WTC11 (cell line): ENCODE results near the gene SLC25A11. TPM values are rescaled to one million over a fixed set of nuclear protein-coding genes. Genes with fewer than 3 reads are reported as not detected.

Source experiments
- ATAC-seq: fragments of 200-7000 bp; cut with Tn5 transposase; 2 replicates; pipeline ENCODE4 v1.10.0; 2021; ENCODE audit warnings: mild to moderate bottlenecking, moderate library complexity
- CTCF ChIA-PET: fragments of 300-600 bp; sonication (Branson Sonifier 250); formaldehyde crosslinking; loops from one replicate; lab custom pipeline; 2021; ENCODE audit warnings: antibody characterized with exemption; lab: Charles Lee
- POLR2A ChIA-PET: fragments of 350-600 bp; sonication (Branson Sonifier 250); formaldehyde crosslinking; loops from one replicate; lab custom pipeline; 2021; ENCODE audit warnings: antibody characterized with exemption; lab: Charles Lee
- DNase-seq: peaks from one replicate; pipeline ENCODE4 v3.0.0; 2021; ENCODE audit warnings: low spot score
- H3K27ac Mint-ChIP-seq: 2 replicates; pipeline ENCODE4 v1.8.0; 2021; ENCODE audit warnings: mixed read lengths
- H3K27me3 Mint-ChIP-seq: 2 replicates; pipeline ENCODE4 v1.8.0; 2021; ENCODE audit warnings: low read depth, mild to moderate bottlenecking, moderate library complexity, mixed read lengths
- H3K36me3 Mint-ChIP-seq: 2 replicates; pipeline ENCODE4 v1.8.0; 2021; ENCODE audit warnings: mixed read lengths
- H3K4me1 Mint-ChIP-seq: 2 replicates; pipeline ENCODE4 v1.8.0; 2022; ENCODE audit warnings: mixed read lengths
- H3K4me3 Mint-ChIP-seq: 2 replicates; pipeline ENCODE4 v1.8.0; 2021; ENCODE audit warnings: mild to moderate bottlenecking, moderate library complexity, mixed read lengths
- H3K9me3 Mint-ChIP-seq: 2 replicates; pipeline ENCODE4 v1.8.0; 2021; ENCODE audit warnings: mixed read lengths
- CREB1 ChIP-seq: sonication (generic); formaldehyde crosslinking; IDR thresholded peaks from 2 replicates; pipeline ENCODE4 v1.8.0; 2023; ENCODE audit warnings: mild to moderate bottlenecking, missing genetic modification reagents
- EMX1 ChIP-seq: fragments of 250-450 bp; sonication (Bioruptor Pico); IDR thresholded peaks from 2 replicates; pipeline ENCODE4 v1.8.0; 2021; ENCODE audit warnings: mild to moderate bottlenecking
- FOXP1 ChIP-seq: sonication (generic); formaldehyde crosslinking; IDR thresholded peaks from 2 replicates; pipeline ENCODE4 v1.8.0; 2022; ENCODE audit warnings: missing genetic modification reagents, mild to moderate bottlenecking, moderate library complexity, borderline replicate concordance
- MXD4 ChIP-seq: fragments of 250-450 bp; sonication (Bioruptor Pico); IDR thresholded peaks from 2 replicates; pipeline ENCODE4 v1.8.0; 2021; ENCODE audit warnings: mild to moderate bottlenecking, moderate library complexity, borderline replicate concordance
- MYBL2 ChIP-seq: sonication (generic); formaldehyde crosslinking; IDR thresholded peaks from 2 replicates; pipeline ENCODE4 v1.8.1; 2023; ENCODE audit warnings: mild to moderate bottlenecking, moderate library complexity, missing genetic modification reagents
- NFATC4 ChIP-seq: fragments of 250-450 bp; sonication (Bioruptor Pico); IDR thresholded peaks from 2 replicates; pipeline ENCODE4 v1.9.0; 2021; ENCODE audit warnings: mild to moderate bottlenecking
- NFE2L1 ChIP-seq: sonication (generic); formaldehyde crosslinking; IDR thresholded peaks from 2 replicates; pipeline ENCODE4 v1.8.1; 2023; ENCODE audit warnings: missing genetic modification reagents
- NR1H2 ChIP-seq: sonication (generic); formaldehyde crosslinking; IDR thresholded peaks from 2 replicates; pipeline ENCODE4 v1.9.0; 2021; ENCODE audit warnings: mild to moderate bottlenecking, moderate library complexity, missing genetic modification reagents
- OVOL2 ChIP-seq: fragments of 250-450 bp; sonication (Bioruptor Pico); IDR thresholded peaks from 2 replicates; pipeline ENCODE4 v1.9.0; 2021; ENCODE audit warnings: mild to moderate bottlenecking, borderline replicate concordance
- SOX15 ChIP-seq: fragments of 250-450 bp; sonication (Bioruptor Pico); IDR thresholded peaks from 2 replicates; pipeline ENCODE4 v1.9.0; 2021; ENCODE audit warnings: mild to moderate bottlenecking
- SP1 ChIP-seq: sonication (generic); formaldehyde crosslinking; conservative IDR thresholded peaks from 2 replicates; pipeline ENCODE4 v1.8.1; 2022; ENCODE audit warnings: missing genetic modification reagents
- TCF7 ChIP-seq: sonication (generic); formaldehyde crosslinking; IDR thresholded peaks from 2 replicates; pipeline ENCODE4 v1.8.0; 2022; ENCODE audit warnings: mild to moderate bottlenecking, low read depth, missing genetic modification reagents, moderate library complexity
- TEAD4 ChIP-seq: sonication (generic); formaldehyde crosslinking; IDR thresholded peaks from 2 replicates; pipeline ENCODE4 v1.8.0; 2022; ENCODE audit warnings: mild to moderate bottlenecking, missing genetic modification reagents
- TP53 ChIP-seq: sonication (generic); formaldehyde crosslinking; IDR thresholded peaks from 2 replicates; pipeline ENCODE4 v1.8.1; 2023; ENCODE audit warnings: mild to moderate bottlenecking, missing genetic modification reagents
- ZBTB21 ChIP-seq: sonication (generic); formaldehyde crosslinking; IDR thresholded peaks from 2 replicates; pipeline ENCODE4 v1.8.1; 2023; ENCODE audit warnings: mild to moderate bottlenecking, missing genetic modification reagents, borderline replicate concordance
- ZNF138 ChIP-seq: sonication (generic); formaldehyde crosslinking; conservative IDR thresholded peaks from 2 replicates; pipeline ENCODE4 v1.8.1; 2022; ENCODE audit warnings: mild to moderate bottlenecking, moderate library complexity, missing genetic modification reagents
- ZNF416 ChIP-seq: fragments of 250-450 bp; sonication (Bioruptor Pico); IDR thresholded peaks from 2 replicates; pipeline ENCODE4 v1.9.0; 2021; ENCODE audit warnings: mild to moderate bottlenecking, inconsistent platforms
- total RNA-seq: library from RNA; stranded (reverse); gene quantifications from 3 replicates; pipeline ENCODE4 v1.2.3, GENCODE V29; 2021
- TF ChIP-seq, protein P1 (sequence below): sonication (generic); formaldehyde crosslinking; IDR thresholded peaks from 2 replicates; pipeline ENCODE4 v1.8.0; 2022; ENCODE audit warnings: mild to moderate bottlenecking, missing genetic modification reagents
- TF ChIP-seq, protein P2 (sequence below): sonication (generic); formaldehyde crosslinking; IDR thresholded peaks from 2 replicates; pipeline ENCODE4 v1.8.1; 2023; ENCODE audit warnings: mild to moderate bottlenecking, missing genetic modification reagents, borderline replicate concordance
- TF ChIP-seq, protein P3 (sequence below): sonication (generic); formaldehyde crosslinking; IDR thresholded peaks from 2 replicates; pipeline ENCODE4 v1.8.0; 2022; ENCODE audit warnings: mild to moderate bottlenecking, missing genetic modification reagents
- TF ChIP-seq, protein P4 (sequence below): fragments of 250-450 bp; sonication (Bioruptor Pico); IDR thresholded peaks from 2 replicates; pipeline ENCODE4 v1.9.0; 2021; ENCODE audit warnings: mild to moderate bottlenecking
- TF ChIP-seq, protein P5 (sequence below): sonication (generic); formaldehyde crosslinking; IDR thresholded peaks from 2 replicates; pipeline ENCODE4 v1.8.1; 2023; ENCODE audit warnings: mild to moderate bottlenecking, missing genetic modification reagents, moderate library complexity
- TF ChIP-seq, protein P6 (sequence below): sonication (generic); formaldehyde crosslinking; IDR thresholded peaks from 2 replicates; pipeline ENCODE4 v1.8.0; 2023; ENCODE audit warnings: missing genetic modification reagents, mild to moderate bottlenecking, borderline replicate concordance

The SLC25A11 gene
- total RNA-seq, 1 experiment from 2014 or later = 73.7 TPM

DNA sequence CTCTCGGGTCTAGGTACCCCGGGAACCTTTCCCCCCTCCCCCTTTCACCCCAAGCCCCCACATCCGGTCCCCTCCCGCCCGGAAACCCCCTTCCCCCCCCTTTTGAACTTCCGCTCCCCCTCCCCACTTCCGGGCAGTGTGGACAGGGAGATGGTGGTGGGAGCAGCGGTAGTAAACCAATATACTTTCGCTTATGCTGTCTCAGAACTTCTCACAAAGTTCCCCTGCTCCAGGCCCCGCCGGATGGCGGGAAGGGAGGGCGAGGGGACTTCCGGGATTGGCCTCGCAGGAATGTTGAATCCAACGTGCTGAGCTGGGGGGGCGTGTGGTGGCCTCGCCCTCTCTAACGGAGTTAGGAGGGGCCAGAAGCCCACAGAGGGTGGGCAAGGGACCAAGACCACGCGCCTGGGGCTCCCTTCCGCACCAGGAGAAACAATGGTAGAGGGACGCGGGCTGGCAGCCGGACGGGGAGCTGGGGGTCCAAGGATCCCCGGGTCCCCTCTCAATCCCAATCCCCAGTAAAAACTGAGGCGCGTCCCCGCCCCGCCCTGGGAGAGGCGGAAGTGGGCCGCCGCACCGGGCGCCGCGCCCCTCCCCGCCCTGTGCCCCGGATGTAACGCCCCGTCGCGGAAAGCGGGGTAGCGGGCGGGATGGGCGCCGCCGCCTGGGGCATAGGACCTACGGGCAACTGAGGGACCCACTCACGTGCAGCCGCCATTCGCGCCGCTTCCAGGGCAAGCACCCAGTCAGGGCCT is 7.7 kb upstream of the SLC25A11 start:
- Mint-ChIP-seq H3K4me1 (peaks cover 38% of the 10 kb centered on the region), H3K27ac (peak overlapping the region; percentile 87), H3K4me3 (peak overlapping the region; percentile 91), H3K36me3 (peaks cover 35% of the 10 kb centered on the region), H3K9me3 (no peaks in the 10 kb centered on the region), H3K27me3 (no peaks in the 10 kb centered on the region)
- CTCF ChIA-PET = interaction anchor here (0.6 to 5.4 kb wide), 5 partner anchors 8 to 88 kb away, joined by 3 to 27 read pairs (median 6); partner anchors contain the start of genes RNF167, SLC25A11 and SLC52A1
- DNase-seq (peak; percentile 59), ATAC-seq (no peak)
- POLR2A ChIA-PET = interaction anchor here (0.7 to 3.5 kb wide), 5 partner anchors 7 to 520 kb away, joined by 3 to 45 read pairs (median 4); partner anchors contain the start of genes RNF167, SLC25A11 and SPAG7
- TF ChIP-seq ZNF138 (CRISPR knock-in tag) = no peak
- TF ChIP-seq CREB1 = 0 out of 2 replicates have a peak, but pooled peaks have one; percentile 80
- TF ChIP-seq, protein P1, sequence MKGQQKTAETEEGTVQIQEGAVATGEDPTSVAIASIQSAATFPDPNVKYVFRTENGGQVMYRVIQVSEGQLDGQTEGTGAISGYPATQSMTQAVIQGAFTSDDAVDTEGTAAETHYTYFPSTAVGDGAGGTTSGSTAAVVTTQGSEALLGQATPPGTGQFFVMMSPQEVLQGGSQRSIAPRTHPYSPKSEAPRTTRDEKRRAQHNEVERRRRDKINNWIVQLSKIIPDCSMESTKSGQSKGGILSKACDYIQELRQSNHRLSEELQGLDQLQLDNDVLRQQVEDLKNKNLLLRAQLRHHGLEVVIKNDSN (CRISPR knock-in tag) = no peak
- TF ChIP-seq, protein P2, sequence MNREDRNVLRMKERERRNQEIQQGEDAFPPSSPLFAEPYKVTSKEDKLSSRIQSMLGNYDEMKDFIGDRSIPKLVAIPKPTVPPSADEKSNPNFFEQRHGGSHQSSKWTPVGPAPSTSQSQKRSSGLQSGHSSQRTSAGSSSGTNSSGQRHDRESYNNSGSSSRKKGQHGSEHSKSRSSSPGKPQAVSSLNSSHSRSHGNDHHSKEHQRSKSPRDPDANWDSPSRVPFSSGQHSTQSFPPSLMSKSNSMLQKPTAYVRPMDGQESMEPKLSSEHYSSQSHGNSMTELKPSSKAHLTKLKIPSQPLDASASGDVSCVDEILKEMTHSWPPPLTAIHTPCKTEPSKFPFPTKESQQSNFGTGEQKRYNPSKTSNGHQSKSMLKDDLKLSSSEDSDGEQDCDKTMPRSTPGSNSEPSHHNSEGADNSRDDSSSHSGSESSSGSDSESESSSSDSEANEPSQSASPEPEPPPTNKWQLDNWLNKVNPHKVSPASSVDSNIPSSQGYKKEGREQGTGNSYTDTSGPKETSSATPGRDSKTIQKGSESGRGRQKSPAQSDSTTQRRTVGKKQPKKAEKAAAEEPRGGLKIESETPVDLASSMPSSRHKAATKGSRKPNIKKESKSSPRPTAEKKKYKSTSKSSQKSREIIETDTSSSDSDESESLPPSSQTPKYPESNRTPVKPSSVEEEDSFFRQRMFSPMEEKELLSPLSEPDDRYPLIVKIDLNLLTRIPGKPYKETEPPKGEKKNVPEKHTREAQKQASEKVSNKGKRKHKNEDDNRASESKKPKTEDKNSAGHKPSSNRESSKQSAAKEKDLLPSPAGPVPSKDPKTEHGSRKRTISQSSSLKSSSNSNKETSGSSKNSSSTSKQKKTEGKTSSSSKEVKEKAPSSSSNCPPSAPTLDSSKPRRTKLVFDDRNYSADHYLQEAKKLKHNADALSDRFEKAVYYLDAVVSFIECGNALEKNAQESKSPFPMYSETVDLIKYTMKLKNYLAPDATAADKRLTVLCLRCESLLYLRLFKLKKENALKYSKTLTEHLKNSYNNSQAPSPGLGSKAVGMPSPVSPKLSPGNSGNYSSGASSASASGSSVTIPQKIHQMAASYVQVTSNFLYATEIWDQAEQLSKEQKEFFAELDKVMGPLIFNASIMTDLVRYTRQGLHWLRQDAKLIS (CRISPR knock-in tag) = no peak
- peak; percentile 56; the same call in 1 of the 2 replicates for TF ChIP-seq TP53 (CRISPR knock-in tag)
- TF ChIP-seq NFE2L1 (CRISPR knock-in tag) = no peak
- no peak for TF ChIP-seq TEAD4 (CRISPR knock-in tag)
- TF ChIP-seq SOX15 (CRISPR knock-in tag) = no peak
- TF ChIP-seq TCF7 (CRISPR knock-in tag) = no peak
- no peak for TF ChIP-seq MXD4 (CRISPR knock-in tag)
- no peak for TF ChIP-seq ZBTB21 (CRISPR knock-in tag)
- TF ChIP-seq, protein P3, sequence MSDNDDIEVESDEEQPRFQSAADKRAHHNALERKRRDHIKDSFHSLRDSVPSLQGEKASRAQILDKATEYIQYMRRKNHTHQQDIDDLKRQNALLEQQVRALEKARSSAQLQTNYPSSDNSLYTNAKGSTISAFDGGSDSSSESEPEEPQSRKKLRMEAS (CRISPR knock-in tag) = no peak; the same call in 1 of the 2 replicates
- TF ChIP-seq FOXP1 (CRISPR knock-in tag) = peak; percentile 23; the same call in 1 of the 2 replicates
- 0 out of 2 replicates have a peak, but pooled peaks have one; percentile 23 for TF ChIP-seq NFATC4
- TF ChIP-seq EMX1 = 0 out of 2 replicates have a peak, but pooled peaks have one; percentile 54
- TF ChIP-seq, protein P4, sequence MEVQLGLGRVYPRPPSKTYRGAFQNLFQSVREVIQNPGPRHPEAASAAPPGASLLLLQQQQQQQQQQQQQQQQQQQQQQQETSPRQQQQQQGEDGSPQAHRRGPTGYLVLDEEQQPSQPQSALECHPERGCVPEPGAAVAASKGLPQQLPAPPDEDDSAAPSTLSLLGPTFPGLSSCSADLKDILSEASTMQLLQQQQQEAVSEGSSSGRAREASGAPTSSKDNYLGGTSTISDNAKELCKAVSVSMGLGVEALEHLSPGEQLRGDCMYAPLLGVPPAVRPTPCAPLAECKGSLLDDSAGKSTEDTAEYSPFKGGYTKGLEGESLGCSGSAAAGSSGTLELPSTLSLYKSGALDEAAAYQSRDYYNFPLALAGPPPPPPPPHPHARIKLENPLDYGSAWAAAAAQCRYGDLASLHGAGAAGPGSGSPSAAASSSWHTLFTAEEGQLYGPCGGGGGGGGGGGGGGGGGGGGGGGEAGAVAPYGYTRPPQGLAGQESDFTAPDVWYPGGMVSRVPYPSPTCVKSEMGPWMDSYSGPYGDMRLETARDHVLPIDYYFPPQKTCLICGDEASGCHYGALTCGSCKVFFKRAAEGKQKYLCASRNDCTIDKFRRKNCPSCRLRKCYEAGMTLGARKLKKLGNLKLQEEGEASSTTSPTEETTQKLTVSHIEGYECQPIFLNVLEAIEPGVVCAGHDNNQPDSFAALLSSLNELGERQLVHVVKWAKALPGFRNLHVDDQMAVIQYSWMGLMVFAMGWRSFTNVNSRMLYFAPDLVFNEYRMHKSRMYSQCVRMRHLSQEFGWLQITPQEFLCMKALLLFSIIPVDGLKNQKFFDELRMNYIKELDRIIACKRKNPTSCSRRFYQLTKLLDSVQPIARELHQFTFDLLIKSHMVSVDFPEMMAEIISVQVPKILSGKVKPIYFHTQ (CRISPR knock-in tag) = no peak
- TF ChIP-seq, protein P5, sequence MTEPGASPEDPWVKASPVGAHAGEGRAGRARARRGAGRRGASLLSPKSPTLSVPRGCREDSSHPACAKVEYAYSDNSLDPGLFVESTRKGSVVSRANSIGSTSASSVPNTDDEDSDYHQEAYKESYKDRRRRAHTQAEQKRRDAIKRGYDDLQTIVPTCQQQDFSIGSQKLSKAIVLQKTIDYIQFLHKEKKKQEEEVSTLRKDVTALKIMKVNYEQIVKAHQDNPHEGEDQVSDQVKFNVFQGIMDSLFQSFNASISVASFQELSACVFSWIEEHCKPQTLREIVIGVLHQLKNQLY (CRISPR knock-in tag) = no peak
- peak; percentile 83 for TF ChIP-seq MYBL2 (CRISPR knock-in tag)
- TF ChIP-seq ZNF416 (CRISPR knock-in tag) = 0 out of 2 replicates have a peak, but pooled peaks have one; percentile 36
- no peak for TF ChIP-seq NR1H2 (CRISPR knock-in tag)
- no peak for TF ChIP-seq SP1 (CRISPR knock-in tag)
- TF ChIP-seq, protein P6, sequence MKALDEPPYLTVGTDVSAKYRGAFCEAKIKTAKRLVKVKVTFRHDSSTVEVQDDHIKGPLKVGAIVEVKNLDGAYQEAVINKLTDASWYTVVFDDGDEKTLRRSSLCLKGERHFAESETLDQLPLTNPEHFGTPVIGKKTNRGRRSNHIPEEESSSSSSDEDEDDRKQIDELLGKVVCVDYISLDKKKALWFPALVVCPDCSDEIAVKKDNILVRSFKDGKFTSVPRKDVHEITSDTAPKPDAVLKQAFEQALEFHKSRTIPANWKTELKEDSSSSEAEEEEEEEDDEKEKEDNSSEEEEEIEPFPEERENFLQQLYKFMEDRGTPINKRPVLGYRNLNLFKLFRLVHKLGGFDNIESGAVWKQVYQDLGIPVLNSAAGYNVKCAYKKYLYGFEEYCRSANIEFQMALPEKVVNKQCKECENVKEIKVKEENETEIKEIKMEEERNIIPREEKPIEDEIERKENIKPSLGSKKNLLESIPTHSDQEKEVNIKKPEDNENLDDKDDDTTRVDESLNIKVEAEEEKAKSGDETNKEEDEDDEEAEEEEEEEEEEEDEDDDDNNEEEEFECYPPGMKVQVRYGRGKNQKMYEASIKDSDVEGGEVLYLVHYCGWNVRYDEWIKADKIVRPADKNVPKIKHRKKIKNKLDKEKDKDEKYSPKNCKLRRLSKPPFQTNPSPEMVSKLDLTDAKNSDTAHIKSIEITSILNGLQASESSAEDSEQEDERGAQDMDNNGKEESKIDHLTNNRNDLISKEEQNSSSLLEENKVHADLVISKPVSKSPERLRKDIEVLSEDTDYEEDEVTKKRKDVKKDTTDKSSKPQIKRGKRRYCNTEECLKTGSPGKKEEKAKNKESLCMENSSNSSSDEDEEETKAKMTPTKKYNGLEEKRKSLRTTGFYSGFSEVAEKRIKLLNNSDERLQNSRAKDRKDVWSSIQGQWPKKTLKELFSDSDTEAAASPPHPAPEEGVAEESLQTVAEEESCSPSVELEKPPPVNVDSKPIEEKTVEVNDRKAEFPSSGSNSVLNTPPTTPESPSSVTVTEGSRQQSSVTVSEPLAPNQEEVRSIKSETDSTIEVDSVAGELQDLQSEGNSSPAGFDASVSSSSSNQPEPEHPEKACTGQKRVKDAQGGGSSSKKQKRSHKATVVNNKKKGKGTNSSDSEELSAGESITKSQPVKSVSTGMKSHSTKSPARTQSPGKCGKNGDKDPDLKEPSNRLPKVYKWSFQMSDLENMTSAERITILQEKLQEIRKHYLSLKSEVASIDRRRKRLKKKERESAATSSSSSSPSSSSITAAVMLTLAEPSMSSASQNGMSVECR (CRISPR knock-in tag) = no peak; the same call in 1 of the 2 replicates
- TF ChIP-seq OVOL2 (CRISPR knock-in tag) = 0 out of 2 replicates have a peak, but pooled peaks have one; percentile 66
